GM21825 (cell line): ENCODE measurements around the gene ECM2.
A peak's percentile ranks its signal among the peaks of the same experiment; 100 is the strongest.

ENCODE experiments used
- ATAC-seq: cut with Tn5 transposase; IDR thresholded peaks from one replicate; pipeline ENCODE4 v1.9.1; 2021; ENCODE audit warnings: mild to moderate bottlenecking, moderate library complexity; ENCODE audit not compliant: unreplicated experiment

ECM2 gene

GRCh38 chr9:92501671-92502393 lies 34.0 kb downstream of the ECM2 start:
- ATAC-seq: no peak

DNA sequence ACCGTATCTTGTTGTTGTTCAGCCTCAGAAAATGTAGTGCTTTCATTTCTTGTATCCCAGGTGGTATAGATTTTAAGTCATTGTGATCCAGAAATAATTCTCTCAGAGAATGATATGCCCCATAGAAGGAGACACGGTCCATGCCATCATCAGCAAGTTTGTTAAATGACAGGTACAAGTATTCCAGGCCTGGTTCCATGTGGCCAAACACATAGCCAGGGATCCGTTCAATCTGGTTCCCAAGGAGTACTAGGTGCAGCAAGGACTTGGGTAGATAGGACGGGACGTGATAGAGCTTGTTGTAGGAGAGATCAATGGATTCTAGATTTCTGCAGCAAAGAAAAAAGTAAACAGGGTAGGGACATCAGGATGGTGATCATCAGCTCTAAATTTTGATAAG lies 35.1 kb downstream of the ECM2 start:
- no peak for ATAC-seq

DNA sequence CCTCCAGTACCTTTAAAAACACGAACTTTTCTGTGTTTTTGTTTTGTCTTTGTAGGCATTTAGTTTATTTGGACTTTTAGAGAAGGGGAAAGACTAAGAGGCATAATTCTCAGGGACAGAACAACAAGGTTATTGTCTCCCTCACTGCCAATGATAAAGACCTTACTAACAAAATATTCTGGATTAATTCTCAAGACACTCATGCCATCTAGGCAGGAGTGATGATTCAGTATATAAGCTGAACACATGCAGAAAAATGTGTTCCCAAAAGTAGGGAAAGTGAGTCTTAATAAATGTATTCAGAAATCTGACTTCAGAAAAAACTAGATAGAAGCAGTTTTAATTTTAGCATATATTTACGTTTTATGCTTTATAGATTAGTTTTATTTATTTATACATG lies 36.1 kb downstream of the ECM2 start:
- no peak for ATAC-seq

GRCh38 chr9:92496396-92497176 lies 39.2 kb downstream of the ECM2 start:
- no peak for ATAC-seq

DNA sequence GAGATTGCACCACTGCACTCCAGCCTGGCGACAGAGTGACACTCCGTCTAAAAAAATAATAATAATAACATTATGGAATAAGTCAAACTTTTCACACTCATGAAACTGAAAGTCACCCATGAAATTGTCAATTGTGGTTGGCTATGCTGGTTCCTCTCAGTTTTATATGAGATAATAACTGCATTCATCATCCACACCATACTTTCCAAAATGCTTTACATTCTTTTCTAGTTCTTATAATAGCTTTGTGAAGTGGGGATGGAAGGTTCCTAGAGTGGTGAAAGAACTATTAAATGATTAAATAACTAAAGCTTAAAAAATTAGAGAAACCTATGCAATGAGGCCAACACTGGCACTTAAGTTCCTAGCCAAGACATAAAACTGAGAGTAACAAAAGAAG lies 40.9 kb downstream of the ECM2 start:
- ATAC-seq: no peak

- no peak for ATAC-seq
Observed at GRCh38 chr9:92493749-92494387, 41.9 kb downstream of the ECM2 start.

DNA sequence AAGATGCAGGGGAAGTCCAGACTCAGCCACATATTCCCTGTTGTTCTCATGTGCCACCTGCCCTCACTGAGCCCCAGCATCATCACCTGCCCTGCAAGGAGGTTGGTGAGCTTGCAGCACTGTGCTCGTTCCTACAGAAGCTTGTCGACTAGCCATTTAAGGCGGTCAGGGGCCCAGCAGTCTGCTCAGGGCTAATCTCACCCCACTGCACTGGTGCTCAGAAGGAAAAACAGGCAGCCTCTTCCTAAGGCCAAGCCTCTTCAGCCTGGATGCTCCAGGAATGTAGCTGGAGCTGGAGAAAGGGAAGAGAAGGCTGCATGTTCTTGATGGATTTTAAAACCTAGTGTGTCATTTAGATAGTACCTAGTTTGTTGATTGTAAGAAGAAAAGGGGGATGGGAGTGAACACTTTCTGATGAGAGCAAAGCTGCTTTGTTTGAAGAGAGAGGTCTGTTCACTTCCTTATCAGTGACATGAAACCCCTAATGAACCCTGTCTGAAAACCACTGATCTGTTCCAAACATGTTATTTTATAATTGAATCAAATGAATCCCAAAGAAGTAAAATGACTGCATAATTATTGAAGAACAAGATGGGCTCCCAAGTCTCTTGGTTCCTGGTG lies 42.9 kb downstream of the ECM2 start:
- ATAC-seq: no peak

DNA sequence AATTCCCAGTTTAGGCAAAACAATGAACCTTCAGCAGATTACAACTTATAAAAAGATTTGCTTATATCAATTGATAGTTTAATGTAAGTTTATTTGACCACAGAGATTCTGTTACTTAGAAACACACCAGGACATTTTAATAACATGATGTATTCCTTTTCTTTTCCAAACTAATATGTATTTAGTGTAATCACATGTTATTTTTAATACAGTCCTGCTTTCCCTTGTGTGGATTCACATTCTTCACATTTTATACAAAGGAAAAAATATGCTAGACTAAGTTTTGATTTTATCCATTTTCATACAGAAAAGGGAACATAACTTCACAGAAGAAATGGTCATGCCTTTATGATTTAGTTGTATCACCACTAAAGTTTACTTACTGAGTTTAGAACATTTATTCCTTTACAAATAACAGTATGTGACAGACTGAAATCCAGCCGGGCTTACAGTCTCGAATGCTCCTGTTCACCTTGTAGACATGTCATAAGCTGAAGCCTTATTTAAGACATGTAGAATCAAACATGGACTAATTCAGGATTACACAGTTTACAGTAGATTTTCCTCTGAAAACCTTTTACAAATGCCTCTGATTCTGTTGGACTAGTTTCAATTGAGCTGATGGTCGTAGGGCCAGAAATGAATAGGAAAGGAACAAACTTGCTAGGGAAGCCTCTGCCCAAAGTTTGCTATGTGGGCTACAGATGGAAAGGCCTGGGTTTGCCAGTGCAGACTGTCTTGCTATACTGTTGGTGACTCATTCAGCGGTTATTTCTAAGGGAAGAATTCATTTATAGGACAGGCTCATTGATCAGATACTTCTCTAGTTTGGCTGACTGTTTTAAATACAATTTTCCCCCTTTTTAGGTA lies 46.9 kb downstream of the ECM2 start:
- no peak for ATAC-seq

- no peak for ATAC-seq
Observed at GRCh38 chr9:92486371-92486770, 49.4 kb downstream of the ECM2 start.

DNA sequence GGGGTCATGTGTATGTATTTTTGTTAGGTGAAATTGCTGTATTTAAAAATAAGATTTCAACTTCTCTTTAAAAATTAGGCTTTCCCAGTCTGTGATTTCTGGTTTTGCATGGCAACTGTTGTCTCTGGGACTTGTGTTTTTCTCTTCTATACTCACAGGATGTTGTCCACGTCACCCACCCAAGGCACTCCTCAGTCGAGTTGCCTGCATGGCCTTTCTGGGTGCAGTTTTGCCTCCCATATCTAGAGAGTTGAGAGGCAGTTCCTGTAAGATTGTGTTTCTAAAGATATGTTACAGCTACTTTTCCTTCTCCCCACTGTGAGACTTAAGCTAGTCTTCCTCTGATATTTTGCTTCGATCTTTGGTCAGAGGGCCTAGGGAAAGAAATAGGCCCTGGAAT lies 51.2 kb downstream of the ECM2 start:
- ATAC-seq: no peak

- ATAC-seq: no peak
Observed at GRCh38 chr9:92483627-92484545, 51.9 kb downstream of the ECM2 start.

DNA sequence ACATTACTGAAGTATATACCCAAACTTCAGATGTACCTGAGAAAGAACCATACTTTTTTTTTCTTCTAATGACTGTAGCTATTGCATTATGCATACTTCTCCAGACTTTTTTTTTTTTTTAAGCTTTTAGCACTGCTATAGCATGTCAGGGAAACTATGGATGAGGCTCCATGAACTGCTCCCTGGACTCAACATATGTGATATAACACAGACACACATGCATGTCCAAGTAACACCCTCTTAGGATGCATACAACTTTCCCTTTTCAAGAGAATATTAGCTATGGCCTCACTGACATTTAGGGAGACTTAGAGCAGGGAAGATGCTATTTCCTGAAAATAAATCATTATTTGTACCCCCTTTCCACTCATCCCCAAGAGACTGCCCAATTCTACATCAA lies 53.0 kb downstream of the ECM2 start:
- ATAC-seq: no peak

- no peak for ATAC-seq
Observed at GRCh38 chr9:92482329-92482728, 53.5 kb downstream of the ECM2 start, which contains the start of gene ASPN. ASPN (minus strand) TSS chr9:92482506.

DNA sequence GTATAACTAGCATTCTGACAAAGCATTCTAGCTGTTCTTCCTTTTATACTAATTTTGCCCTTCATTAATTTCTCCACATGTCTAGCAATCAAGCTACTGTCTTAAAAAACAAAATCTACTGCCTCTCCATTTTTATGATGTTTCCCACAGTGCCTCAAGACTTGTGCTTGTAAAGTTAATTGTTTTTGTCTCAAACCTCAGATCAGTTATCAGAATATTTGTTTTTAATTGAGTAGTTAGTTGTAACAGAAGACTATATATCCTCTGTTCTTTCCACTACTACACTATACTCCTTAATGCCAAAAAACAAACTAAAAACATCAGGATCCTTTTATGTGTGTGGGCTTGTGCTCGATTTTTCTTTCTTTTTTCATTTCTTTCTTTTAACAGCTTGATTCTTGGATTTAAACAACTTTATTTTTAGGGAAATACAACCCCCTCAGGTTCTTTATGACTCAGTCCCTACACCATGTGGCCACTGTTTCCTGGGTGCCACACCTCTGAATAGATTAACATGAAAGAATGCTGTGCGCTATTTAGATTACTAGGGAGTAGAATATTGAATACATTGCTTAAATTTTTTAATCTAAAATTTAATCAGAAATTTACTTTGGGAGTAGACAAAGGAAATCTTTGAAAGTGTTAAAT lies 54.7 kb downstream of the ECM2 start:
- no peak for ATAC-seq

- no peak for ATAC-seq
Observed at GRCh38 chr9:92480291-92480771, 55.5 kb downstream of the ECM2 start.

- ATAC-seq: no peak
Observed at GRCh38 chr9:92479346-92479745, 56.4 kb downstream of the ECM2 start.

DNA sequence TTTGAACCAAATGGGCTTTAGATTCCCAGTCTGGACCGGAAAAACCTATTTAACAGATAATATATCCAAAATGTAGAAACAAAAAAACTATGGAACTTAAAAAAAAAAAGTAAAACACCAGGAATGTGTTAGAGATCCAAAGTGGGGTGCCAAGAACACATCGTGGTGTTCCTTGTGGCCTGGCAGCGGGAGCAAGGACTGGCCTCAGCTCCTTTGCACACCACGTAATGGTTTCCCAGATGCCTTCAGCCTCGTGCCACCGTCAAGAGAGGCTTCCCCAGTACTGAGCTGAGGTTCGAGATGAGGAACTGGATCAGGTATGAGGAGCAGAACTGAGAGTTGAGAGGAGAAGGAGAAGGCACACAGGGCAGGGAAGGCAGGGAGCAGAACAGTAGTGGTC lies 57.0 kb downstream of the ECM2 start:
- no peak for ATAC-seq

DNA sequence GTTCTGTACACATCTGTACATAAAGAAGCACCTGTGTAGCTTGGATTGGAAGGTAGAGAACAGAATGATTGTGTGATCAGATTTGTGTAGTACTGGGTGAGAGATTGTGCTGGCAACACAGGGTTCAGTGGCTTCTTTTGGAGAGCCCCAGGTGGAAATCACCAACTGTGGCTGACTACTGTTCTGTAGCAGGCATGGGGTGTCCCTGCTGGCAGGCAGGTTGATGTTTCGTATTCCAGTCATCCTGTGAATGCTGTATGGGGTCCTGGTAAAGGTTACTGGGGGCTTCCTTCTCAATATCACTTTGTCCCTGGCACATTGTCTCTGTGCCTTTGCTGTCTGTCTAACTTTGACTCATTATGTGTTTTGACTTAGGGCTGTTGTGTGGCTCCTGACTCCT lies 58.8 kb downstream of the ECM2 start:
- peak; percentile 58 for ATAC-seq

GRCh38 chr9:92474587-92474986 lies 61.2 kb downstream of the ECM2 start:
- no peak for ATAC-seq
